ENCODE results near the gene FOLR1. TPM values are rescaled to one million over a fixed set of nuclear protein-coding genes. Genes with fewer than 3 reads are reported as not detected.

The FOLR1 gene
- total RNA-seq, 1 experiment from 2014 or later, result 2.7 TPM

DNA sequence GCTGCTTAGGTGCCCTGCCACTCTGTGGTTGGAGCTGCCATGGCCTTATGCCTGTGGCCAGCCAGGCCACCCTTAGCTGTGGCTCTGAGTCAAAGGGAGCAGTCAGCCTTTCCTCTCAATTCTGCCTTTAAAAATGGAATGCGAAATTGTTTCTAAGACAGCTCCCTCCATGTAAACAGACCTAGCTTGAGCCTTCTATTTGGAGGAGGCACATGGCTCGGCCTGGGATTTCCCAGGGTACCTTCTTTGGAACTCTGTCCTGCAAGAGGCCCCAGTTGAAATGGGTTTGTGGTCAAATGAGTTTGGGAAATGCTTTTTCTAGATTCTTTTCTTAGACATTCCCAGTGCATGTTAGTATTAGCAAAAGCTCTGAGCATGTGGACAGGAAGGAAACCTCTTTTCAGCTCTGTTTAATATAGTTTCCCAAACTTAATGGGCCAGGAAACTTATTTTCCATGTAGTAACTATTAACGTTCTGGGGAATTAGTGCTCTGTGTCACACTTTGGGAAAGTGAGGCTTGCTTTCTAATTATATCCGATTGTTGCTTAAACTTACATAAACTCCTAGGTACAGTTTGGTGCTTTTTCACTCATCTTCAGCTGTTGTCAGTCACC is 44.2 kb downstream of the FOLR1 start:
- no TSS peak for BruUV-seq (replicated peaks)
- CTCF ChIA-PET, result interaction anchor here (0.8 kb wide), 1 partner anchor 13 kb away, joined by 3 read pairs; no protein-coding TSS in a partner anchor
- TF ChIP-seq, protein P1, sequence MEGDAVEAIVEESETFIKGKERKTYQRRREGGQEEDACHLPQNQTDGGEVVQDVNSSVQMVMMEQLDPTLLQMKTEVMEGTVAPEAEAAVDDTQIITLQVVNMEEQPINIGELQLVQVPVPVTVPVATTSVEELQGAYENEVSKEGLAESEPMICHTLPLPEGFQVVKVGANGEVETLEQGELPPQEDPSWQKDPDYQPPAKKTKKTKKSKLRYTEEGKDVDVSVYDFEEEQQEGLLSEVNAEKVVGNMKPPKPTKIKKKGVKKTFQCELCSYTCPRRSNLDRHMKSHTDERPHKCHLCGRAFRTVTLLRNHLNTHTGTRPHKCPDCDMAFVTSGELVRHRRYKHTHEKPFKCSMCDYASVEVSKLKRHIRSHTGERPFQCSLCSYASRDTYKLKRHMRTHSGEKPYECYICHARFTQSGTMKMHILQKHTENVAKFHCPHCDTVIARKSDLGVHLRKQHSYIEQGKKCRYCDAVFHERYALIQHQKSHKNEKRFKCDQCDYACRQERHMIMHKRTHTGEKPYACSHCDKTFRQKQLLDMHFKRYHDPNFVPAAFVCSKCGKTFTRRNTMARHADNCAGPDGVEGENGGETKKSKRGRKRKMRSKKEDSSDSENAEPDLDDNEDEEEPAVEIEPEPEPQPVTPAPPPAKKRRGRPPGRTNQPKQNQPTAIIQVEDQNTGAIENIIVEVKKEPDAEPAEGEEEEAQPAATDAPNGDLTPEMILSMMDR (IDR thresholded peaks at IDR 0.05; ENCODE audit: unreplicated experiment), result no peak
- no peaks in the 10 kb centered on the region for H3K4me1 Mint-ChIP-seq (ENCODE audit: low read depth, unreplicated experiment)
- intact Hi-C loops (cut with micrococcal nuclease; ENCODE audit: unreplicated experiment), result no loop called here
- peaks cover 16% of the 10 kb centered on the region for H3K27me3 Mint-ChIP-seq (ENCODE audit: unreplicated experiment)
- peaks cover 51% of the 10 kb centered on the region for H3K36me3 Mint-ChIP-seq (ENCODE audit: insufficient read depth, unreplicated experiment)
- H3K27ac Mint-ChIP-seq (ENCODE audit: unreplicated experiment), result no peak overlapping the region
- H3K4me3 Mint-ChIP-seq (ENCODE audit: low read depth, unreplicated experiment), result no peak overlapping the region
- H3K9me3 Mint-ChIP-seq (ENCODE audit: low read depth, unreplicated experiment), result no peaks in the 10 kb centered on the region
- no peak for DNase-seq

DNA sequence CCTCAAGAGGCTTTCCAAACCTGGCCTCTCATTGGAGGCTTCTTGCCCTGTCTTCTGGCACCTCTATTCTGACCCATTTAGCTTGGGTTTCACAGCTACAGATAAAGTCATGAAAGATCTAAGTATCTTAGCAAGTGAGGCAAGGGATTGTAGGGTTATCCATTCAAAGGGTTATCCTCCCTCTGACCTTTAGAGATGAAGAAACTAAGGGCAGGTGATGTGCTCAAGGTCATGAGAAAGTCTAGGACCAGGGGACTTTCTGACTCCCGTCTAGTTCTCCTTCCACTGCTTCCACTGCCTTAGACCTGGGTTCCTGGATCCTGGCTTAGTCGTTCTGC is 44.8 kb downstream of the FOLR1 start:
- Mint-ChIP-seq H3K4me3 (ENCODE audit: low read depth, unreplicated experiment) (no peak overlapping the region), H3K4me1 (ENCODE audit: low read depth, unreplicated experiment) (no peaks in the 10 kb centered on the region), H3K27me3 (ENCODE audit: unreplicated experiment) (peaks cover 21% of the 10 kb centered on the region), H3K9me3 (ENCODE audit: low read depth, unreplicated experiment) (no peaks in the 10 kb centered on the region), H3K27ac (ENCODE audit: unreplicated experiment) (no peak overlapping the region), H3K36me3 (ENCODE audit: insufficient read depth, unreplicated experiment) (peaks cover 45% of the 10 kb centered on the region)
- intact Hi-C loops (cut with micrococcal nuclease; ENCODE audit: unreplicated experiment), result no loop called here
- TF ChIP-seq, protein P1 (IDR thresholded peaks at IDR 0.05; ENCODE audit: unreplicated experiment), result no peak
- no TSS peak for BruUV-seq (replicated peaks)
- DNase-seq, result no peak
- CTCF ChIA-PET, result no interaction called here

DNA sequence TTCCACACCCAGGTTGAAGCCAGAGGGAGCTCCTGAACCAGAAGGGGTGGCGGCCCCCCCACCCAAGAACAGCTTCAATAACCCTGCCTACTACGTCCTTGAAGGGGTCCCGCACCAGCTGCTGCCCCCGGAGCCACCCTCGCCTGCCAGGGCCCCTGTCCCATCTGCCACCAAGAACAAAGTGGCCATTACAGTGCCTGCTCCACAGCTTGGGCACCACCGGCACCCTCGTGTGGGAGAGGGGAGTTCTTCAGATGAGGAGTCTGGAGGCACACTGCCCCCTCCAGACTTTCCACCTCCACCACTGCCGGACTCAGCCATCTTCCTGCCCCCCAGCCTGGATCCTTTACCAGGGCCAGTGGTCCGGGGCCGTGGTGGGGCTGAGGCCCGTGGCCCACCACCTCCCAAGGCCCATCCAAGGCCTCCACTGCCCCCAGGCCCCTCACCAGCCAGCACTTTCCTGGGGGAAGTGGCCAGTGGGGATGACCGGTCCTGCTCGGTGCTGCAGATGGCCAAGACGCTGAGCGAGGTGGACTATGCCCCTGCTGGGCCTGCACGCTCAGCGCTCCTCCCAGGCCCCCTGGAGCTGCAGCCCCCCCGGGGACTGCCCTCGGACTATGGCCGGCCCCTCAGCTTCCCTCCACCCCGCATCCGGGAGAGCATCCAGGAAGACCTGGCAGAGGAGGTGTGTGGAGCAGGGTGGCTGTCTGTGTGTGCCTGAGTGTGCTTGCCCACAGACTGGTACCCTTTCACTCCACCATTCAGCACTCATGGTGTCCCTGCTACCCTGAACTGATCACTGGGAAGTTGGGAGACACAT is 45.4 kb downstream of the FOLR1 start:
- Mint-ChIP-seq H3K4me3 (ENCODE audit: low read depth, unreplicated experiment) (no peak overlapping the region), H3K36me3 (ENCODE audit: insufficient read depth, unreplicated experiment) (peaks cover 41% of the 10 kb centered on the region), H3K27me3 (ENCODE audit: unreplicated experiment) (peaks cover 27% of the 10 kb centered on the region), H3K27ac (ENCODE audit: unreplicated experiment) (no peak overlapping the region), H3K4me1 (ENCODE audit: low read depth, unreplicated experiment) (no peaks in the 10 kb centered on the region), H3K9me3 (ENCODE audit: low read depth, unreplicated experiment) (no peaks in the 10 kb centered on the region)
- no peak for DNase-seq
- intact Hi-C loops (cut with micrococcal nuclease; ENCODE audit: unreplicated experiment), result no loop called here
- CTCF ChIA-PET, result interaction anchor here (0.6 to 1.4 kb wide), 3 partner anchors 14 to 177 kb away, joined by 3 to 6 read pairs (median 5); no protein-coding TSS in a partner anchor
- TF ChIP-seq, protein P1 (IDR thresholded peaks at IDR 0.05; ENCODE audit: unreplicated experiment), result no peak
- BruUV-seq (replicated peaks), result TSS peak; percentile 29

DNA sequence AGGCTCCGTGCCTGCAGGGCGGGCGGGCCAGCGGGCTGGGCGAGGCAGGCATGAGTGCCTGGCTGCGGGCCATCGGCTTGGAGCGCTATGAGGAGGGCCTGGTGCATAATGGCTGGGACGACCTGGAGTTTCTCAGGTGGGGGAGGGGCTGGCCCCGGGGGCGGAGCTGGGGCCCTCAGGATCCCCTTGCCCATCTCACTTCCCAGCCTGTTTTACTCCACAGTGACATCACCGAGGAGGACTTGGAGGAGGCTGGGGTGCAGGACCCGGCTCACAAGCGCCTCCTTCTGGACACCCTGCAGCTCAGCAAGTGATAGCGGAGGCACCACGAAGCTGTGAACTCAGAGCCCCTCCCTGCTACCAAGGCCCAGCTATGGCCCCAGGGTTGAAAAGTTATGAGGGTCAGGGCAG is 46.1 kb downstream of the FOLR1 start:
- CTCF ChIA-PET, result interaction anchor here (0.6 to 1.4 kb wide), 3 partner anchors 15 to 176 kb away, joined by 3 to 6 read pairs (median 5); no protein-coding TSS in a partner anchor
- H3K27ac Mint-ChIP-seq (ENCODE audit: unreplicated experiment), result no peak overlapping the region
- H3K9me3 Mint-ChIP-seq (ENCODE audit: low read depth, unreplicated experiment), result no peaks in the 10 kb centered on the region
- H3K4me1 Mint-ChIP-seq (ENCODE audit: low read depth, unreplicated experiment), result no peaks in the 10 kb centered on the region
- H3K27me3 Mint-ChIP-seq (ENCODE audit: unreplicated experiment), result peaks cover 34% of the 10 kb centered on the region
- peak; percentile 53 for DNase-seq
- BruUV-seq (replicated peaks), result no TSS peak
- intact Hi-C loops (cut with micrococcal nuclease; ENCODE audit: unreplicated experiment), result no loop called here
- H3K4me3 Mint-ChIP-seq (ENCODE audit: low read depth, unreplicated experiment), result no peak overlapping the region
- TF ChIP-seq, protein P1 (IDR thresholded peaks at IDR 0.05; ENCODE audit: unreplicated experiment), result peak; percentile 54
- peaks cover 34% of the 10 kb centered on the region for H3K36me3 Mint-ChIP-seq (ENCODE audit: insufficient read depth, unreplicated experiment)

All from Calu3 (cell line).